ENCODE results near the gene KCNJ3.

Gene KCNJ3

GRCh38 chr2:154696369-154696768, 2.1 kb upstream of the KCNJ3 start:
- TF ChIP-seq CTCF (conservative IDR thresholded peaks at IDR 0.05) = no peak
- H3K27ac ChIP-seq = peak overlapping the region; percentile 83

GRCh38 chr2:154696810-154697417, 1.6 kb upstream of the KCNJ3 start:
- peak overlapping the region; percentile 83 for H3K27ac ChIP-seq
- TF ChIP-seq CTCF (conservative IDR thresholded peaks at IDR 0.05) = no peak

- 0 out of 2 replicates have a peak, but pooled peaks have one; percentile 6 for TF ChIP-seq CTCF (conservative IDR thresholded peaks at IDR 0.05)
- peak overlapping the region; percentile 83 for H3K27ac ChIP-seq
Measured at GRCh38 chr2:154697418-154698252, 860 bp upstream of the KCNJ3 start.

GRCh38 chr2:154698721-154699574, 453 bp downstream of the KCNJ3 start:
- no peak for TF ChIP-seq CTCF (conservative IDR thresholded peaks at IDR 0.05)

GRCh38 chr2:154699575-154699930, 1.1 kb downstream of the KCNJ3 start:
- no peak for TF ChIP-seq CTCF (conservative IDR thresholded peaks at IDR 0.05)
- peak overlapping the region; percentile 83 for H3K27ac ChIP-seq

More at GRCh38 chr2:154698721-154699574, 453 bp downstream of the KCNJ3 start:
- H3K27ac ChIP-seq = peak overlapping the region; percentile 83

- peak overlapping the region; percentile 83 for H3K27ac ChIP-seq
- peak; percentile 29; the same call in 1 of the 2 replicates for TF ChIP-seq CTCF (conservative IDR thresholded peaks at IDR 0.05)
Measured at GRCh38 chr2:154700136-154700535, 1.6 kb downstream of the KCNJ3 start.

- H3K27ac ChIP-seq = no peak overlapping the region
- no peak for TF ChIP-seq CTCF (conservative IDR thresholded peaks at IDR 0.05)
Measured at GRCh38 chr2:154704991-154705390, 6.5 kb downstream of the KCNJ3 start.
